IPS-20b (cell line): ENCODE data around the gene ABHD3.
"Not testable (repeated sequence)": the region's sequence is repeated elsewhere in the genome, so short reads cannot be mapped to it uniquely, and the experiment has no call there.

Source experiments
- H3K27ac ChIP-seq: one replicate; pipeline ENCODE4 v1.5.1; 2013; ENCODE audit warnings: low read length
- H3K27me3 ChIP-seq: 2 replicates; pipeline ENCODE4 v1.6.1; 2013; ENCODE audit warnings: mild to moderate bottlenecking, low read length, inconsistent platforms; ENCODE audit not compliant: insufficient read depth
- H3K36me3 ChIP-seq: 2 replicates; pipeline ENCODE4 v1.6.1; 2013; ENCODE audit warnings: low read depth, mild to moderate bottlenecking, inconsistent platforms, low read length, moderate library complexity; ENCODE audit not compliant: insufficient read depth
- H3K4me1 ChIP-seq: 2 replicates; pipeline ENCODE4 v1.6.1; 2013; ENCODE audit warnings: mild to moderate bottlenecking, control low read depth, inconsistent platforms, low read length, moderate library complexity; ENCODE audit not compliant: insufficient read depth
- H3K4me3 ChIP-seq: 2 replicates; pipeline ENCODE4 v1.5.1; 2013; ENCODE audit warnings: mild to moderate bottlenecking, low read length, inconsistent platforms
- H3K9ac ChIP-seq: 2 replicates; pipeline ENCODE4 v1.6.1; 2013; ENCODE audit warnings: low read depth, mild to moderate bottlenecking, inconsistent platforms, low read length, moderate library complexity
- H3K9me3 ChIP-seq: 2 replicates; pipeline ENCODE4 v1.6.1; 2013; ENCODE audit warnings: mild to moderate bottlenecking, low read depth, low read length, inconsistent platforms; ENCODE audit not compliant: insufficient read depth

Gene ABHD3

GRCh38 chr18:21739604-21740537 lies 35.3 kb upstream of the ABHD3 start:
- Histone ChIP-seq H3K9ac (peak overlapping the region; percentile 50; the same call in 1 of the 2 replicates), H3K27ac (no peak overlapping the region), H3K4me1 (peaks cover 10% of the 10 kb centered on the region; the same call in 1 of the 2 replicates), H3K27me3 (no peaks in the 10 kb centered on the region), H3K4me3 (peak overlapping the region; percentile 87; the same call in 1 of the 2 replicates), H3K9me3 (no peaks in the 10 kb centered on the region), H3K36me3 (no peaks in the 10 kb centered on the region)

GRCh38 chr18:21736926-21737325 lies 32.4 kb upstream of the ABHD3 start:
- not testable (repeated sequence) for H3K27ac ChIP-seq, H3K9ac ChIP-seq, H3K36me3 ChIP-seq, H3K4me3 ChIP-seq, H3K27me3 ChIP-seq, H3K9me3 ChIP-seq, H3K4me1 ChIP-seq

GRCh38 chr18:21735452-21736015 lies 31.0 kb upstream of the ABHD3 start:
- Histone ChIP-seq H3K9ac (peak overlapping the region; percentile 63; the same call in 1 of the 2 replicates), H3K27ac (peak overlapping the region; percentile 7), H3K4me3 (peak overlapping the region; percentile 35; the same call in 1 of the 2 replicates)

GRCh38 chr18:21733011-21733410 lies 28.4 kb upstream of the ABHD3 start:
- no peak overlapping the region for H3K9ac ChIP-seq
- H3K36me3 ChIP-seq, result no peaks in the 10 kb centered on the region
- H3K27ac ChIP-seq, result no peak overlapping the region
- H3K27me3 ChIP-seq, result no peaks in the 10 kb centered on the region
- peaks cover 3% of the 10 kb centered on the region; the same call in 1 of the 2 replicates for H3K4me1 ChIP-seq
- H3K9me3 ChIP-seq, result no peaks in the 10 kb centered on the region
- no peak overlapping the region for H3K4me3 ChIP-seq

More at GRCh38 chr18:21735452-21736015, 31.0 kb upstream of the ABHD3 start:
- peaks cover 8% of the 10 kb centered on the region; the same call in 1 of the 2 replicates for H3K4me1 ChIP-seq
- no peaks in the 10 kb centered on the region for H3K36me3 ChIP-seq
- H3K9me3 ChIP-seq, result no peaks in the 10 kb centered on the region
- H3K27me3 ChIP-seq, result no peaks in the 10 kb centered on the region

- H3K36me3 ChIP-seq, result no peaks in the 10 kb centered on the region
- H3K4me1 ChIP-seq, result no peaks in the 10 kb centered on the region
- no peak overlapping the region for H3K9ac ChIP-seq
- no peak overlapping the region for H3K27ac ChIP-seq
- no peak overlapping the region for H3K4me3 ChIP-seq
- H3K9me3 ChIP-seq, result no peaks in the 10 kb centered on the region
- no peaks in the 10 kb centered on the region for H3K27me3 ChIP-seq
Observed at GRCh38 chr18:21727702-21728101, 23.1 kb upstream of the ABHD3 start.

GRCh38 chr18:21725201-21725600 lies 20.6 kb upstream of the ABHD3 start:
- H3K27ac ChIP-seq, result no peak overlapping the region
- no peak overlapping the region for H3K4me3 ChIP-seq
- H3K27me3 ChIP-seq, result no peaks in the 10 kb centered on the region
- H3K36me3 ChIP-seq, result no peaks in the 10 kb centered on the region
- H3K4me1 ChIP-seq, result no peaks in the 10 kb centered on the region
- H3K9me3 ChIP-seq, result no peaks in the 10 kb centered on the region
- H3K9ac ChIP-seq, result no peak overlapping the region

GRCh38 chr18:21722687-21723086 lies 18.1 kb upstream of the ABHD3 start:
- no peak overlapping the region for H3K4me3 ChIP-seq
- no peaks in the 10 kb centered on the region for H3K4me1 ChIP-seq
- H3K9ac ChIP-seq, result no peak overlapping the region
- H3K27me3 ChIP-seq, result no peaks in the 10 kb centered on the region
- H3K27ac ChIP-seq, result no peak overlapping the region
- H3K36me3 ChIP-seq, result no peaks in the 10 kb centered on the region
- no peaks in the 10 kb centered on the region for H3K9me3 ChIP-seq

GRCh38 chr18:21714474-21714873 lies 9.9 kb upstream of the ABHD3 start:
- H3K4me1 ChIP-seq, result no peaks in the 10 kb centered on the region
- no peak overlapping the region for H3K4me3 ChIP-seq
- H3K9ac ChIP-seq, result no peak overlapping the region
- H3K27ac ChIP-seq, result no peak overlapping the region
- no peaks in the 10 kb centered on the region for H3K9me3 ChIP-seq
- H3K27me3 ChIP-seq, result no peaks in the 10 kb centered on the region
- H3K36me3 ChIP-seq, result no peaks in the 10 kb centered on the region

- not testable (repeated sequence) for H3K4me1 ChIP-seq, H3K9me3 ChIP-seq, H3K36me3 ChIP-seq, H3K4me3 ChIP-seq, H3K27ac ChIP-seq, H3K9ac ChIP-seq
- H3K27me3 ChIP-seq, result peaks cover 15% of the 10 kb centered on the region; the same call in 1 of the 2 replicates
Observed at GRCh38 chr18:21707130-21707529, 2.6 kb upstream of the ABHD3 start.

GRCh38 chr18:21706386-21706865 lies 1.9 kb upstream of the ABHD3 start:
- H3K9me3 ChIP-seq, result no peaks in the 10 kb centered on the region

GRCh38 chr18:21703241-21703820 lies 1.2 kb downstream of the ABHD3 start:
- Histone ChIP-seq H3K9ac (peak overlapping the region; percentile 83), H3K4me3 (peak overlapping the region; percentile 84), H3K4me1 (peaks cover 8% of the 10 kb centered on the region; the same call in 1 of the 2 replicates), H3K27me3 (peaks cover 15% of the 10 kb centered on the region; the same call in 1 of the 2 replicates), H3K36me3 (peaks cover 21% of the 10 kb centered on the region), H3K27ac (no peak overlapping the region), H3K9me3 (no peaks in the 10 kb centered on the region)

More at GRCh38 chr18:21706386-21706865, 1.9 kb upstream of the ABHD3 start:
- H3K9ac ChIP-seq, result no peak overlapping the region
- H3K36me3 ChIP-seq, result peaks cover 11% of the 10 kb centered on the region
- no peak overlapping the region for H3K27ac ChIP-seq
- H3K27me3 ChIP-seq, result peaks cover 15% of the 10 kb centered on the region; the same call in 1 of the 2 replicates
- peaks cover 8% of the 10 kb centered on the region; the same call in 1 of the 2 replicates for H3K4me1 ChIP-seq
- H3K4me3 ChIP-seq, result no peak overlapping the region
